Sigmoid colon (tissue), 3 donors: ENCODE data around the gene STARD9.

Experiments
- POLR2A ChIP-seq, 2 donors: fragments of 450-650 bp; IDR thresholded peaks; one replicate each; pipeline ENCODE4 v1.6.1; 2016; ENCODE audit warnings: antibody characterized with exemption in 2 of 2, mild to moderate bottlenecking in 2 of 2, moderate library complexity in 2 of 2
- TF ChIP-seq, protein P1 (sequence below), 4 experiments: fragments of 450-650 bp in 3 of 4; fragments of 200-600 bp in 1 of 4; IDR thresholded peaks; one replicate each; pipeline ENCODE4 v1.5.1; 2016 to 2019; ENCODE audit warnings: antibody characterized with exemption in 4 of 4, mild to moderate bottlenecking in 3 of 4, moderate library complexity in 2 of 4

DNA sequence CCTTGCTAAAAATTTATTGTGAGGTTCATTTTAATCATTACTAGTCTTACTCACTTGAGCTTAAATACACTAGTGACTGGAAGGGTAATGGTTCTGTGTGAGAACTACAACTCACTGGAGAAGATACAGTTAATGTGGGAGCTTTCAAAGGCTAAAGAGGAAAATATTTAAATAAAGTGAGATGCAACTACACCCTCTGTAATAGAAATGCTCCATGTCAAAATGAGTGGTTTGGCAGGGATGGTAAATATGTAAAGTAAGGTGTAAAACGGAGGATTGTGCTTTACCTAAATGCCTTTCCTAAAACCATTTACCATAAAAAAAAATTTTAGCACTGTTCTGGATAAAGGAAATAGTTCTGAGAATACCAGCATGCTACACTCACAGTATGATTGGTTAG, 42.2 kb upstream of the STARD9 start:
- TF ChIP-seq, protein P1, sequence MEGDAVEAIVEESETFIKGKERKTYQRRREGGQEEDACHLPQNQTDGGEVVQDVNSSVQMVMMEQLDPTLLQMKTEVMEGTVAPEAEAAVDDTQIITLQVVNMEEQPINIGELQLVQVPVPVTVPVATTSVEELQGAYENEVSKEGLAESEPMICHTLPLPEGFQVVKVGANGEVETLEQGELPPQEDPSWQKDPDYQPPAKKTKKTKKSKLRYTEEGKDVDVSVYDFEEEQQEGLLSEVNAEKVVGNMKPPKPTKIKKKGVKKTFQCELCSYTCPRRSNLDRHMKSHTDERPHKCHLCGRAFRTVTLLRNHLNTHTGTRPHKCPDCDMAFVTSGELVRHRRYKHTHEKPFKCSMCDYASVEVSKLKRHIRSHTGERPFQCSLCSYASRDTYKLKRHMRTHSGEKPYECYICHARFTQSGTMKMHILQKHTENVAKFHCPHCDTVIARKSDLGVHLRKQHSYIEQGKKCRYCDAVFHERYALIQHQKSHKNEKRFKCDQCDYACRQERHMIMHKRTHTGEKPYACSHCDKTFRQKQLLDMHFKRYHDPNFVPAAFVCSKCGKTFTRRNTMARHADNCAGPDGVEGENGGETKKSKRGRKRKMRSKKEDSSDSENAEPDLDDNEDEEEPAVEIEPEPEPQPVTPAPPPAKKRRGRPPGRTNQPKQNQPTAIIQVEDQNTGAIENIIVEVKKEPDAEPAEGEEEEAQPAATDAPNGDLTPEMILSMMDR (IDR thresholded peaks at IDR 0.05), result no peak
- TF ChIP-seq POLR2A (IDR thresholded peaks at IDR 0.05), result no peak
